Activated gamma-delta T cell treated with anti-CD3 and anti-CD28 coated beads, Interleukin-2, amount 50 U/mL, for 16 hours (primary cell): ENCODE data around the gene CALU.

Experiments used
- DNase-seq: peaks from one replicate; pipeline ENCODE4 v3.0.0-alpha.2; 2020; ENCODE audit warnings: low read depth

Gene CALU

DNA sequence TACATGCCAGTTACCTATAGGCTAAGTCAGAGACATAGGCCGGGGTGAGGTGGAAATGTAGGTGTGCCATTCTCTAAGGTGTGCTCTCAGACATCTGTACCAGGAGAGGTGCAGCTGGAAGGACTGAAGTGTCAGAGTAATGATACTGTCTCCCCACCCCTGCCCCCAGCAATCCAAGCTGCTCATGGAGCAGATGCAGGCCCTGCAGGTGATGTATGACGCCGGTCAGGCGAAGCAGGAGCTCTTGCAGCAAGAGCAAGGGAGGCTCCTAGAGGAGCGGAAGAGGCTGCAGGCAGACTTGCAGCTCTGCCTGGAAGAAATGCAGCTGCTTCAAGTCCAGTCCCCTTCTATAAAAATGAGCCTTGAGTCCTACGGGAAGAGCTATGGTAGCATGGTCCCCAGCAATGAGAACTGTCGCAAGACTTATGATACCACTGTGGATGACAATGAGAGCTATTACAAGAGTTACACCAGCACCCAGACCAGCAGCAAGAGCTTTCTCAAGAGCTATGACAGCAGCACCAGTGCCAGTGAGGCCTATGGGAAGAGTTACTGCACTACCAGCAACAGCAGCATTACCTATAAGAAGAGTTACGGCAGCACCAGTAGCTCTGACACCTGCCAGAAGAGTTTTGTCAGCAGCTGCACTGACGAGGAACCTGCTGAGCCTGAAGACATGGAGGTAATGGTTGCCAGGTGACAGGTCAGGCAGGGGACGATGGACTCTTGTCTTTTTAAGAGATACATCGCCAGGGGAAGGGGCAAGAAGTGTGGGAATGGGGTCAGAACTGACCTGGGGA, 72.7 kb downstream of the CALU start:
- DNase-seq = no peak

DNA sequence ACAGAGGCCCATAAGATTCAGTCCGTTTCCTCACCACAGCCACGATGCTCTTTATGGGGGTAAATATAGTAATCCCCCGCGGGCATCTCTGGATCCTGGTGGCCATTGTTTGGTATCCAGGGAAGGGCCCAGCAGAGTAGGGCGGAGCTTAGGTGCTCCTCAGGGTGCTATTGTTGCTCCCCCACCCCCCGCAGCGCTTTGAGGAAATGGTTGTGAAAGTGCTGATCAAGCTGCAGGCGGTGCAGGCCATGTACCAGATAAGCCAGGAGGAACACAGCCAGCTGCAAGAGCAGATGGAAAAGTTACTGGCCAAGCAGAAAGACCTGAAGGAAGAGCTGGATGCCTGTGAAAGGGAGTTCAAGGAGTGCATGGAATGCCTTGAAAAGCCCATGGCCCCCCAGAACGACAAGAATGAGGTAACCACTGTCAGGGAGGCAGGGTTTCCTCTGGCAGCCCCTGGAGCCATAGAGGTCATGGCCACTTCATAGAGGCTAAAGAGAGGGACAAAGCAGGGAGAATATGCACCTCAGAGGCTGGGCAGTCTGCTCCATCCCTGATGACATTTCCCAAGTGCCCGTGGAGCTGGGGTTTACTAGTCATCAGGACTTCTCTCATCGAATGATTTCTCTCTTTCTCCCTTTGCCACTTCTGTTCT, 73.5 kb downstream of the CALU start:
- DNase-seq = no peak

- DNase-seq = no peak
These were observed 75.3 kb downstream of the CALU start for GRCh38 chr7:128814499-128814898.

DNA sequence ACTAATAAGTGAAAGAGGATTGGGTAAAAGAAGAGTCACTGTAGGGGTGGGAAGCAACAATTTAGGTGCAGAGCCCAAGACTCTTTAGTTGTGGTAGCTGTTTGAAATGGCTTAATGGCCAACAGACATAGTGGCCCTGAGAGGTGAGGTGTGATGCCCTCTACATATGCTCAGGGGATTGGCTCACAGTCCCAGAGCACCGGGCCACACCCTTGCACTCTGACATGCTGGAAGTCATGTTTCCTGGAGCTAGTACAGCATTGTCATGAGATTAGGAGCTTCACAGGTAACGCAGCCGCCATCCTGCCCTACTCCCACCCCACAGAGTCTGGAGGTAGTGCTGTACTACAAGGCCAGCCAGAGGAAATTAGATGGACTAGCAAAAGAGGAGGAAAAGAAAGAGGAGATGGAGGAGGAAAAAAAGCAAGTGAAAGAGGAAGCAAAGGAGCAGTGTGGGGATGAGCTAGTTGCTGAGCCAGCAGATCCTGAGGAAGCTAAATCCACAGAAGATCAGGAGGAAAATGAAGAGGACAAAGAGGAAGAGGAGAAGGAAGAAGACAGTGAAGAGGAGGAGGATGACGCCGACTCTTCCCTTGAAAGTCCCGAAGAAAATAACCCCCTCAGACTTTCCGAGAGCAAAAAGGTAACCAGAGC, 76.3 kb downstream of the CALU start:
- no peak for DNase-seq

DNA sequence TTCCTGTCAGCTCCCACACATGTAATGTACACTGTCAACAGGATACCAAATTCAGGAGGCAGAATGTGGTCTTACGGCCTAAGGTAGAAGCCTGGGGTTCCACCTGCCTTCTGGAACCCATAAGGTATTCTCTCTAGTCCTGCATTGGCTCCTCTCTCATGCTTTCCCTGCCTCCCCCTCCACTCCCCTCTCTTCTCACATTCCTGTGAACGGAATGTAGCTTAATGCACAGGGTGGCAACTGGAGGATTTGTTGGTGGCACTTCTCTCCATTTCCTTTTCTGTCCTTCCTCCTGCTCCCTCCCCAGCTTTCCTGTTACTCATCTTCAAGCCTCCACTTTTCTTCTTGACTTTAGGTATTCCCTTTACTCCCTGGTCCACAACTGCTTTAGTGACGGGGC, 79.5 kb downstream of the CALU start:
- no peak for DNase-seq
